ENCODE measurements around the gene CABLES1. TPM values are rescaled to one million over a fixed set of nuclear protein-coding genes. Genes with fewer than 3 reads are reported as not detected.
A peak's percentile ranks its signal among the peaks of the same experiment; 100 is the strongest.

Gene CABLES1
- total RNA-seq, 1 experiment from 2014 or later = 7.1 TPM

- no peak for DNase-seq (ENCODE audit: low read depth)
Observed at GRCh38 chr18:23189768-23190661, 54.7 kb downstream of the CABLES1 start.

DNA sequence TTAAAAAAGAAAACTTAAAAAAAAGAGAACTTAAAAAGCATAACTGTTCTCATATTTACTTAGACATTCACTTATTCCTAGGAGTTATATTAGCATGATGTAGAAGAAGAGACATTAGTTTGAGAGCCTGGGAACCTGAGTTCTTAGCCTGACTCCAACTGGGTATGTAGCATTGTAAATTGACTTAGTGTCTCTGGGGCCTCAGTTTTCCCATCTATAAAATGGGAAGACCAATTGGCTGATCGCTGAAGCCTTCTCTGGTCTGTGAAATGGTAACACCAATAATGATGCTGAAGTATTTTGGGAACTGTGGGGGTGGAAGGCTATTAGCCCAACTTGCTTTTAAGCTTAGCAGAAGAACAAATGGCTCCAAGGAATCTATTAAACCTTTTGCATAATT, 55.9 kb downstream of the CABLES1 start:
- DNase-seq (ENCODE audit: low read depth) = no peak

DNA sequence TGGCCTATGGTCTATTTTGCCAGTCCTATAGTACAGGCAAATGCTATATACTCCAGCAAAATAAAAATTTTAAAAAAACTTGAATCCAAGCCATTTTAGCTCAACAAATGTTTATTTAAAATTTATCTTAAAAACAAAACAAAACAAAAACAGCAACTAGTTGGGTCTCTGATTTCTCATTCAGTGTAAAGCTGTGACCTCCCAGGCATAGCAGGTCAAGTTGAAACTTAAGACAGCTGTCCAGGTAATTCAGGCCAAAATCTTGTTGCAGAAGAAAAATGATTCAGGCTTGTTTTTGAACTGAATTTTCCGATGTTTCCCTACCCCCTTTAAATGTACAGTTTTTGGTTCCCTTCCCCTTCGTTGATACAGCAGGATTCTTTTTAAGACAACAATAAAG, 58.5 kb downstream of the CABLES1 start:
- no peak for DNase-seq (ENCODE audit: low read depth)

GRCh38 chr18:23194155-23194996, 59.1 kb downstream of the CABLES1 start:
- peak; percentile 46 for DNase-seq (ENCODE audit: low read depth)

GRCh38 chr18:23194997-23195957, 60.0 kb downstream of the CABLES1 start:
- DNase-seq (ENCODE audit: low read depth) = no peak

DNA sequence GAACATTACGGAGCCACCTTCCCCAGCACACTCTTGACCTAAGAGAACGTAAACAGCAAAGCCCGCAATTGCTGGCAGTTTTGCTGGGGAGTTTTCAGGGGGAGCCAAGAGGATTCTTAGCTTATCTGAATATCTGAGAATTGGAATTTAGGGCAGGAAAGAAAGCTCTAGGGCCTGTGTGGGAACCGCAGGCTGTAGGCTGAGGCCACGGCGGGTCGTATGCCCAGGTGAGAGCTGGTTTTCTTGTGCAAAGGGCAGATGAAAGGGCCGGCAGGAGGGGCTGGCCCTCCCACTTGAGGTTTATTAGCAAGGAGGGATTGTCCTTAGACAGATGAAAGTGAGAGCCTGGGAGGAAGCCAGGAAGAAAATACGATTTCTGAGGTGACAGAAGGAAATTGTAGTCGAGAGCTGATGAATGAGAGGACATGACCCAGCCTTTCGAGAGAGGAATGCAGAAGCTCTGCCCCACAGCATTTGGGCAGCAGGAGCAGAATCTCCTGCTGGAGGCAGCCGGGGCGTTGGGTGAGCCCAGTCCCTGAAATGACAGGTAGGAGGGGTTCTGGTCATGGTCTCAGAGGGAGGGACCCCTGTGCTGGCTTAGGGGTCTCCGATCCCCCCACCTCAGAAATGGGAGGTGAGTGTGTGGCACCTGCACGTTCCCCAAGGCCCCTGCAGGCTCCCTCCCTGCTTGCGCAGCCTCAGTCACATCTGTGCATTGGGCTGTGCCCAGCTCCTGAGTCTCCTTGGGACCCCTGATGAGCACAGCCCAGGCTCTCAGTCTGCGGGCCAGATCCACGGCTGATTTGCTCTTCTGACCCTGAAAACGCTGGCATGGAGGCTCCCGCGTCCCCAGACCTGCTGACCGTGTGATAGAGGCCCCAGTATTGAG, 61.1 kb downstream of the CABLES1 start:
- no peak for DNase-seq (ENCODE audit: low read depth)

DNA sequence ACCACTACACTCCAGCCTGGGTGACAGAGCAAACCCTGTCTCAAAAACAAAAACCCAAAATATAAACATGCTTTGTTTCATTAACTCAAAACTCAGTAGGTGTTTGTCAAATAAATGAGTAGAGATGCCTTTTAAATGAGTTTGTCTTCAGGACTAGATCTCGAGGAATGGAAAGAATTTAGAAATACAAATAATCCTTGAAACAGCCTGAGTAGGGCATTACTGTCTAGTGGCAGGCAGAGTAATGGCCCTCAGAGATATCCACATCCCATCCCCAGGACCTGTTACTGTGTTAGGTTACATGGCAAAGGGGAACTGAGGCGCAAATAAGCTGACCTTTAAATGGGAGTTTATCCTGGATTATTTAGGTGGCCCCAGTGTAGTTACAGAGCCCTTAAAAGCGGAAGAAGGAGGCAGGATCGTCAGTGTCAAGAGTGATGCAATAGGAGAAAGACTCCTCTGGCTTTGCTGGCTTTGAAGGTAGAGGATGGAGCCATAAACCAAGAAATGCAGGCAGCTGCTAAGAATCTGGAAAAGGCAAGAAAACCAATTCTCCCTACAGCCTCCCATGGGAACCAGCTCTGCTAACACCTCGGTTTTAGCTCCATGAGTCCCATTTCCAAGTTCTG, 63.0 kb downstream of the CABLES1 start:
- no peak for DNase-seq (ENCODE audit: low read depth)

GRCh38 chr18:23200756-23201155, 65.5 kb downstream of the CABLES1 start:
- DNase-seq (ENCODE audit: low read depth) = no peak

DNA sequence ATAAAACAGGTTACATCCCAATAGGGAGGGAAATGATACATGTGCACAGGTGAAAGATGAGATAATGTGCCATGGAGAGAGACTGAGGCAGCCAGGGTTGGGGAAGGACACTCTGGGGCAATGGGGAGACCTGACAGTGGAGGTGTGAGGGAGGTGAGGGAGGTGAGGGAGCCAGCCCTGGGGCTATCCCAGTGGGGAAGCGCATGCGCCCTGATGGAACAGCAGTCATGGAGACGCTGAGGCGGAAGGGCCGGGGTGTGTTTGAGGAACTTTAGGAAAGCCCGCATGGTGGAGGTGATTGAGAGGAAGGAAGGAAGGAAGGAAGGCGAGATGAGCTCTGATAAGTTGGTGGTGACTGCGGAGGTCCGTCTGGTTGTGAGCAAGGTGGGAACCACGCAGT, 66.5 kb downstream of the CABLES1 start:
- no peak for DNase-seq (ENCODE audit: low read depth)

- DNase-seq (ENCODE audit: low read depth) = no peak
Observed at GRCh38 chr18:23203891-23204432, 68.7 kb downstream of the CABLES1 start.

- peak; percentile 19 for DNase-seq (ENCODE audit: low read depth)
Observed at GRCh38 chr18:23204589-23205235, 69.4 kb downstream of the CABLES1 start.

- no peak for DNase-seq (ENCODE audit: low read depth)
Observed at GRCh38 chr18:23205980-23206379, 70.7 kb downstream of the CABLES1 start.

DNA sequence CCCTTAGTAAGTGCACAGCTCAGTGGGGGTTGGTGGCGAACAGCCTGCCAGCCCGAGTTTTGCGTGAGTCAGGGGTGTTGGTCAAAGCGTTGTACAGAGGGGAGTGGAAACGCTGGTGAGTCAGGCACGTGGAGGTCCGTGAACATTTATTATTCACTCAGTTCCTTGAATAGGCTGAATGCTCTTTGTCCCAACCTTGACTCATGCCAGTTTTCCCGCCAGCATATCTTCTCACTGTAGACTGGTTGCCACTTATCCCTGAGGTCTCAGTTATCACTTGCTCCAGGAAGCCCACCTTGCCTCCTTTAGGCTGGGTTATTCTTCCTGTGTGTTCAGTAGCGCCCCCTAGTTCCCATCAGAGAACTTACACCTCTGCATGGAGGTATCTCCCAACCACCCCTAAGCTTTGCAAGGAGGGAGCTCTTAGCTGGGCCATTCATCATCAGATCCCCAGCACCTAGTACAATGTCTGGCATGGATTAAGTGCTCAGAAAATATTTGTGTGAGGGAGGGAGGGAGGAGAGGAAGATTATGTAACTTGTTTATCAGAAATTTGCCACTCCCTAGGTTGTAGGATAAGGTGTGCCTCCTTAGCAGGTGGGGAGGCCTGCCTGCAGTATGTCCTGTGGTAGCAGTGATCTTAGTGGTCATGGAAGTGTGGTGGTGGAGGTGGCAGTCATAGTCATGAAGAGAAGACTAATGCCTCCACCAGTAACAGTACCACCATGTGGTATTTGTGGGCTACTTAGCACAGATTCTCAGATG, 72.1 kb downstream of the CABLES1 start:
- no peak for DNase-seq (ENCODE audit: low read depth)

- no peak for DNase-seq (ENCODE audit: low read depth)
Observed at GRCh38 chr18:23207994-23208393, 72.7 kb downstream of the CABLES1 start.

GRCh38 chr18:23208600-23208999, 73.3 kb downstream of the CABLES1 start:
- no peak for DNase-seq (ENCODE audit: low read depth)

GRCh38 chr18:23209031-23209430, 73.7 kb downstream of the CABLES1 start:
- no peak for DNase-seq (ENCODE audit: low read depth)

GRCh38 chr18:23209796-23210195, 74.5 kb downstream of the CABLES1 start:
- no peak for DNase-seq (ENCODE audit: low read depth)

DNA sequence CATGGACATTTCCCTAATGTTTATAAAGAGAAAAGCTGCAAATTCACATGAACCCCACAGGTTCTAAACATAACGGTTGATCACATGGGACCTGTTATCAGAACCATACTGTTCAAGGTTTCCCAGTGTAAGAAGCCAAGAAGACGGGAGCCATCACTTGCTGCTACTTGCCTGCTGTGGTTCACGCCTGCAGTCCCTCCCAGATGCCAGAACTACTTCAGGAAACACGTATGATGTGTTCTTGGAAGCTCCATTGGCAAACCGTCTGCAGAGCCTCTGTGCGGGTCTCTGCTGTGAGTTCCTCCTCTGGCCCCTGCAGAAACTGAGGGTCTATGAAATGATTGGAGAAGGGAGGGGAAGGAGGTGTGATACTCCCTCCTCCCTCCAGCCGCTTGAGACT, 75.2 kb downstream of the CABLES1 start:
- DNase-seq (ENCODE audit: low read depth) = no peak

All from LHCN-M2 (cell line).